H1 (cell line): ENCODE measurements around the gene TMEM120B. TPM values are rescaled to one million over a fixed set of nuclear protein-coding genes. Genes with fewer than 3 reads are reported as not detected.

Experiments
- ATF2 ChIP-seq: IDR thresholded peaks from 2 replicates; pipeline ENCODE4 v1.6.1; 2012; ENCODE audit warnings: low read length, inconsistent platforms
- ATF3 ChIP-seq: IDR thresholded peaks from 2 replicates; pipeline ENCODE4 v1.6.1; 2011; ENCODE audit warnings: low read depth, mild to moderate bottlenecking, low read length; ENCODE audit not compliant: insufficient read depth
- BRCA1 ChIP-seq: IDR thresholded peaks from 2 replicates; pipeline ENCODE4 v1.6.1; 2012; ENCODE audit warnings: low read depth, low read length, improper control_type of control experiment
- CBX5 ChIP-seq: fragments of 300-800, 300-1000 bp; sonication (generic); IDR thresholded peaks from 2 replicates; pipeline ENCODE4 v1.7.1; 2016; ENCODE audit warnings: antibody characterized with exemption, low read length, low read depth
- CREB1 ChIP-seq: IDR thresholded peaks from 2 replicates; pipeline ENCODE4 v1.6.1; 2012; ENCODE audit warnings: inconsistent platforms
- EP300 ChIP-seq, 2 experiments: IDR thresholded peaks; 1 replicate in 1 of 2; 2 replicates in 1 of 2; pipeline ENCODE4 v1.6.1; 2011 to 2012; ENCODE audit warnings: low read depth in 2 of 2, low read length in 2 of 2, mild to moderate bottlenecking in 2 of 2, borderline replicate concordance in 1 of 2, inconsistent platforms in 1 of 2, moderate library complexity in 1 of 2
- FOSL1 ChIP-seq: IDR thresholded peaks from 2 replicates; pipeline ENCODE4 v1.6.1; 2011; ENCODE audit warnings: mild to moderate bottlenecking, low read depth, low read length, moderate library complexity; ENCODE audit not compliant: insufficient read depth
- GTF2F1 ChIP-seq: IDR thresholded peaks from 2 replicates; pipeline ENCODE4 v1.6.1; 2012; ENCODE audit warnings: low read depth, low read length, improper control_type of control experiment, borderline replicate concordance
- HDAC6 ChIP-seq: IDR thresholded peaks from one replicate; pipeline ENCODE4 v1.7.1; 2012; ENCODE audit warnings: low read depth, mild to moderate bottlenecking, inconsistent platforms, low read length, moderate library complexity
- JUND ChIP-seq: IDR thresholded peaks from 2 replicates; pipeline ENCODE4 v1.6.1; 2011; ENCODE audit warnings: mild to moderate bottlenecking, improper control_type of control experiment, low read length
- RBBP5 ChIP-seq: IDR thresholded peaks from 2 replicates; pipeline ENCODE4 v1.7.1; 2012; ENCODE audit warnings: low read depth, mild to moderate bottlenecking, inconsistent platforms, low read length, moderate library complexity, borderline replicate concordance
- RFX5 ChIP-seq: IDR thresholded peaks from 2 replicates; pipeline ENCODE4 v1.6.1; 2011; ENCODE audit warnings: low read depth, low read length, improper control_type of control experiment, borderline replicate concordance
- RNF2 ChIP-seq: fragments of 200-900, 300-1000 bp; sonication (generic); IDR thresholded peaks from 2 replicates; pipeline ENCODE4 v1.7.1; 2016; ENCODE audit warnings: borderline replicate concordance, low read depth, mild to moderate bottlenecking, antibody characterized with exemption, low read length; ENCODE audit not compliant: poor library complexity, severe bottlenecking; ENCODE audit errors: missing control alignments
- SAP30 ChIP-seq: fragments of 300-600 bp; sonication (generic); IDR thresholded peaks from 2 replicates; pipeline ENCODE4 v1.7.1; 2012; ENCODE audit warnings: low read length, moderate library complexity, mild to moderate bottlenecking, inconsistent platforms; ENCODE audit not compliant: insufficient read depth, insufficient replicate concordance
- SRF ChIP-seq: IDR thresholded peaks from 2 replicates; pipeline ENCODE4 v1.6.1; 2011; ENCODE audit warnings: mild to moderate bottlenecking, low read depth, low read length, moderate library complexity
- SUZ12 ChIP-seq: fragments of 200-600 bp; sonication (generic); IDR thresholded peaks from 2 replicates; pipeline ENCODE4 v1.6.1; 2012; ENCODE audit warnings: mild to moderate bottlenecking, inconsistent platforms, low read length, moderate library complexity, mixed read lengths
- TEAD4 ChIP-seq: IDR thresholded peaks from 2 replicates; pipeline ENCODE4 v1.6.1; 2012; ENCODE audit warnings: low read depth, low read length, inconsistent platforms, mixed read lengths
- ZNF274 ChIP-seq: IDR thresholded peaks from 2 replicates; pipeline ENCODE4 v1.7.0; 2012; ENCODE audit warnings: low read length, borderline replicate concordance; ENCODE audit errors: extremely low read depth
- polyA plus RNA-seq, 7 experiments: library from polyadenylated mRNA; depleted of rRNA in 3 of 7; stranded (reverse) in 5 of 7; unstranded in 2 of 7; fragments of >200 nt in 5 of 7; fragments of 200-250 nt in 2 of 7; gene quantifications; 1 replicate in 5 of 7; 2 replicates in 1 of 7; 4 replicates in 1 of 7; pipeline versions ENCODE4 v1.2.1 to v1.2.3, GENCODE V29; 2011 to 2013; ENCODE audit warnings: missing spikeins in 2 of 7, mixed read lengths in 2 of 7
- total RNA-seq: library from RNA; stranded (reverse); fragmentation: NEBNext Ultra II Directional; extraction: Animal tissue kit (Norgen Biotek cat#: 25700); gene quantifications from 2 replicates; pipeline ENCODE4 v1.2.1, GENCODE V29; 2021
- TF ChIP-seq, protein P1 (sequence below): IDR thresholded peaks from 2 replicates; pipeline ENCODE4 v1.6.1; 2011; ENCODE audit warnings: low read length, improper control_type of control experiment

Gene TMEM120B
- total and polyA plus RNA-seq, 2 of the 8 experiments (the other 6 are each of a cell fraction or from before 2014, with no cell fraction given): 22.0 to 29.1 TPM

DNA sequence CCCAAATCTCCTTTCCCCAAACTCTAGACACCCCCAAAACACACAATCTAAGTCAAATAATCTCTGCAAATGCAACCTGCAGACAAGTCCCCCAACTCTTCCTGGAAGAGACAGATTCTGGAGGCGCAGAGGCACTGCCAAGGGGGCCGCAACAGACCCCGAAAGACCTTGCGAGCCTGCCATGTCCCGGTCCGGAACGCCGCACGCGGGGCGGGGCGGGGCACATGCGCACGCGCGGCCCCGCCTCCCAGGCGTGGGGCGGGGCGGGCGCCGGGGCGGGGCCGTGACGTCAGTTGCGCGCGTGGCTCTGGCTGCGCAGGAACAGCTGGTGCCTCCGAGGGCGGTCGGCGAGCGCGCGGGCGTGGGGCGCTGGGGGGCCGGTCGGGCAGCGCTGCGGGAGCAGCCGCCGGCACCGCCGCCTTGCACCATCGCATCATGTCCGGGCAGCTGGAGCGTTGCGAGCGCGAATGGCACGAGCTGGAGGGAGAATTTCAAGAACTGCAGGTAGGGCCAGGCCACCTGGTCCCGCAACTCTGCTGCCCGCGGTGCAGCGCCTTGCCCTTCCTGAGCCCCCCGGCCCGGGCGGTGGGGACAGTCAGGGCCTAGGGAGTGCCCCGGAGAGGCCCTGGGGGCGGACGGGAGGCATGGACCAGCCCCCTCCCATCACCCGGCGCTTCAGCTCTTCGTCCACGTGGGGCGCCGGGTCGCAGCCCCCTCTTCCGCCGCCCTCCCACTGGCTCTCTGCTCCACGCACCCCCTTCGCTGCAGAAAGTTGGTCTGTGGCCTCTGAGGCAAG, at the start of gene TMEM120B (continued):
- TF ChIP-seq ATF2: no peak
- TF ChIP-seq ZNF274: no peak
- no peak for TF ChIP-seq JUND
- no peak for TF ChIP-seq SRF
- no peak for TF ChIP-seq BRCA1
- TF ChIP-seq FOSL1: 0 out of 2 replicates have a peak, but pooled peaks have one; percentile 11
- no peak for TF ChIP-seq RNF2
- TF ChIP-seq RBBP5: peak; percentile 87; the same call in 1 of the 2 replicates
- TF ChIP-seq ATF3: no peak
- TF ChIP-seq SUZ12: no peak
- TF ChIP-seq, protein P1, sequence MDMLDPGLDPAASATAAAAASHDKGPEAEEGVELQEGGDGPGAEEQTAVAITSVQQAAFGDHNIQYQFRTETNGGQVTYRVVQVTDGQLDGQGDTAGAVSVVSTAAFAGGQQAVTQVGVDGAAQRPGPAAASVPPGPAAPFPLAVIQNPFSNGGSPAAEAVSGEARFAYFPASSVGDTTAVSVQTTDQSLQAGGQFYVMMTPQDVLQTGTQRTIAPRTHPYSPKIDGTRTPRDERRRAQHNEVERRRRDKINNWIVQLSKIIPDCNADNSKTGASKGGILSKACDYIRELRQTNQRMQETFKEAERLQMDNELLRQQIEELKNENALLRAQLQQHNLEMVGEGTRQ: no peak
- no peak for TF ChIP-seq GTF2F1
- peak; percentile 81 for TF ChIP-seq CREB1
- TF ChIP-seq HDAC6: no peak
- TF ChIP-seq CBX5: no peak
- TF ChIP-seq RFX5: no peak
- no peak for TF ChIP-seq TEAD4
- TF ChIP-seq SAP30: no peak
- TF ChIP-seq EP300 (IDR thresholded peaks at IDR 0.05; ENCODE audit: borderline replicate concordance in 1 of 2, low read depth in 2 of 2, low read length in 2 of 2): no peak
